Ecto neural progenitor cell (in vitro differentiated cells): Measurements from ENCODE around the gene PRDM8.
"Not testable (repeated sequence)": the region's sequence is repeated elsewhere in the genome, so short reads cannot be mapped to it uniquely, and the experiment has no call there.

Experiments
- DNase-seq: peaks from one replicate; pipeline ENCODE4 v3.0.0-alpha.2; 2018; ENCODE audit warnings: low spot score

The PRDM8 gene

DNA sequence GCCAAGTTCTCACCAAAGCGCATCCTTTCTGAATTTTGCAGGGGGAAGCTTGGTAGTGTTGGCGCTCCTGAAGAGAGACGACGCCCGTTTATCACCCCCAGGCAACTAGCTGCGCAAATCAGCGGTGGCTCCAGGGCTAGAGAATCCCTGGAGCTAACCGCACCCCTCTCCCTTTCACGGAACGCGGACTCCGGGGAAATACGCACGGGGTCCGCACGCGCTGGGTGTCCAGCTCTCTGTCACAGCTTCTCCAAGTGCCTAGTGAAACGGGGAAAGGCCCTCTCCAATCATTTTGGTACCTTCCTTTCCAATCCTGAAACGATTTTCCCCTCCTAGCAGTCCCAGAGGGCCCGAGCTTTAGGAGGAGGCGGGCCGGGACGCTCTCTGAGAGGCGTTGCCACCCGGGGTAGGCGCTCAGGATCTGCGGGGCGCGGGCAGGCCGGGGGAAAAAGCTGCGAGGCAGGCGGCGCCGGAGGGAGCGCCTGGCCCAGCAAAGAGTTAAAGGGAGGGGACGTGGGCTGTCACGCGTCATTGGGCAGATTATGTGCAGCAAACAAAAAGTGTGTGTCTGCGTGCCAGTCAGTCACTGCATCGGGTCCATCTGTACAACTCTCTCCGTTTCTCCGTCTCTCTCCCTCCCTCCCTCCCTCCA lies at the start of gene PRDM8:
TSS of gene PRDM8 (plus strand) at position 582 of the 652 bp plus-strand sequence. CDS start 2,578 bp downstream, outside the sequence.
- peak; percentile 66 for DNase-seq

GRCh38 chr4:80150387-80151180 lies 46.7 kb upstream of the PRDM8 start:
- no peak for DNase-seq

GRCh38 chr4:80151981-80152380 lies 45.3 kb upstream of the PRDM8 start:
- DNase-seq: no peak

- no peak for DNase-seq
Measured at GRCh38 chr4:80153874-80154544, 43.3 kb upstream of the PRDM8 start.

DNA sequence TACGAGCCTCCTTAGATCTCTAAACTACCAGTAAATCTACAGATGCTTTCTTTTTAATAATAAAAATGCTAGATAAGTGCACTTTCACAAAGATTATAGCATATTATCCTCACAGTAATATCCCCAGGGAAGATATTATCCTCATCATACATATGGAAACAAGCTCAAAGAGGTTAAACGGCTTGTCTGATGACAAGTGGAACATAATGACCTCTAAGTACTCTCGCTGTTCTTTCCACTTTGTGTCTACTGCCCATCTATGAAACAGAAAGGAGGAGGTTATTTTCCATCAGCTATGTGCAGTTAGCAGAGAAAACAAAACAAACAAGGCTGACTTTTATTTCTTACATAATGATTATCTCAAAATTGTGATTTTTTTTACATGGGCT lies 42.8 kb upstream of the PRDM8 start:
- DNase-seq: no peak

DNA sequence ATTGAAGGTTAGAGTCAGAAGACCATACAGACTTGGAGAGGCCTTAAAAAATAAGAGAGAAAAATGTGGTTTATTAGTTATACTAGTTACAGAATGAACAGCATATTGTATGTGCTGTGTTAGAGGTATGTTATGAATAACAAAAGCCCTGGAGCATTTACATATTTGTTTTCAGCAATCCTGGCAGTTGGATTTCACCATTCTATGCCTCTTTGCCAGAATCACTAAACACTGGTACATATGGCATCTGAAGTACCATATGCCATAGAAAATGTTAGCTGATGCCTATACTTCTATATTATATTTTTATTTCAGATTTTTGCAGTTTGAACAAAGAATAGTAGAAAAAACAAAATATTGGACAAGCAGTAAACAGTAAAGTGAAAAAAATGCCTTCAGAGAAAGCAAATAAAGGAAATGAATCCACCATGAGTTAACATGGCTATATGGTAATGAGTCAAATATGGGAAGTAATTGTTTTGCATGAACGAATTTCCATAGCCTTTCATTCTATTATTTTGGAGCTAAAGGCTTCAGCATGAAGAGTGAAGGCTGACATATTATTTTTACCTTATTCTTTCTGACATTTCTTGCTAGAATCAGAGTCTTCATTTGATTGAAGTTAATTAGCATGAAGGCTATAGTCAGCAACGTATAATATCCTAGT lies 41.9 kb upstream of the PRDM8 start:
- DNase-seq: no peak

DNA sequence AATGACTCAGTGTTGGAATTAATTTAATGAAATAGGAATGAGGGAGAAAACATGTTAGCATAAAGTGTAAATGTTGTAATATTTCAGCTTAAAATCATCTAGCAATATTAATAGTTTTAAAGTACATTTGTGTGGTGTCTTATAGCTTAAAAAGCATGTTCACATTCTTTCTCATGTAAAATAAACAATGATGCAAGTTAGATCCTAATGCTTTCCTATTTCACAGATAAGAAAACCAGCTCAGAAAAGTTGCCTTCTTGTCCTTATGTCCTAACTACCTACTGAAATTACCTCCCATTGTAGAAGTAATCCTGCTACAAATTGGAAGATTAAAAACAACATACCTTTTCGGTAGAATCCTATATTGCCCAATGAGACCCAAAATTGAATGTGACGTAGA lies 40.9 kb upstream of the PRDM8 start:
- no peak for DNase-seq

- DNase-seq: no peak
Measured at GRCh38 chr4:80161413-80162058, 35.8 kb upstream of the PRDM8 start.

GRCh38 chr4:80162418-80162817 lies 34.9 kb upstream of the PRDM8 start:
- no peak for DNase-seq

- no peak for DNase-seq
Measured at GRCh38 chr4:80165855-80166254, 31.4 kb upstream of the PRDM8 start.

- DNase-seq: no peak
Measured at GRCh38 chr4:80171251-80171650, 26.1 kb upstream of the PRDM8 start.

GRCh38 chr4:80171656-80172055 lies 25.6 kb upstream of the PRDM8 start:
- DNase-seq: no peak

GRCh38 chr4:80172203-80172602 lies 25.1 kb upstream of the PRDM8 start:
- DNase-seq: no peak

GRCh38 chr4:80173401-80173800 lies 23.9 kb upstream of the PRDM8 start:
- no peak for DNase-seq

- DNase-seq: no peak
Measured at GRCh38 chr4:80173841-80174240, 23.5 kb upstream of the PRDM8 start.

- DNase-seq: not testable (repeated sequence)
Measured at GRCh38 chr4:80177793-80178192, 19.5 kb upstream of the PRDM8 start.

DNA sequence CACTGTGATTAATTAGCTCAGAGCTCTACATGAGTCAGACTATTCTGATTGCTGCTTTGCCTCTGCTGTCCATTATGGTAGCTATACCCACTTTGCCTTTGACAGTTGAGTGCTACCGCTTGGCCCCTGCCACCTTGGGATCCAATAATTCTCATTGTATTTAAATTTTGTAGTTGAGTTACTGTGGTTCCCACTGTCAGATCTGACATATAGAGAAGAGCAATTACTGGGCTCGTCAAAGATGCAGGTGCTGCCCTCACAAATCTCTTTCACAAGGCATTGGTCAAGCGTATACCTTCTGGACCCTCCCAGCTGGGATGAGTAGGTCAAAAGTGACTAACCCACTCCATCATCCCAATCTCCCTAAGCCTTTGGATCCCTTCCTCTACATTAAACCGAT lies 18.3 kb upstream of the PRDM8 start:
- DNase-seq: no peak

DNA sequence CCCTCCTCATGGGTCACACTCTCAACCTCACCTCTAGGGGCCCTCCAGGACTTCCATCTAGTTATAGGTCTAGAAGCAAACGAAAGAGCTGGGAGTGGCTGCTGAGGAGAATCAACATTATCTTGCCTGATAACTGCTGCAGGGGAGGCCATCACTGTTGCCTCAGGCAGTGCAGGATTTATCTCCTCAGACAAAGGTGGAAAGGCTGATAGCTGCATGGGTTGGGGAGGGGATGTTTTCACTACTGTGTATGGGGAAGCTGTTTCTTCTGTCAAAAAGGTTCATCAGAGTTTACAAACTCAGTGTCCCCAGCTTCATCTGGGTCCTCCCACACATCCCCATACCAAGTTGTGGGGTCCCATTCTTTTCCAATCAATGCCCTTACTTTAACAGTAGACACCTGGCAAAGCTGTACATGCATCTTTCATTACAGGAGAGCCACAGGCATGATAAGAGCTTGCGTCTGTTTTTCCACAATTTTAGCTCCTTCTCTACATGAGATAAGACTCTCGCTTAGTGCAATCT lies 17.6 kb upstream of the PRDM8 start:
- no peak for DNase-seq

- DNase-seq: no peak
Measured at GRCh38 chr4:80180743-80181142, 16.6 kb upstream of the PRDM8 start.

DNA sequence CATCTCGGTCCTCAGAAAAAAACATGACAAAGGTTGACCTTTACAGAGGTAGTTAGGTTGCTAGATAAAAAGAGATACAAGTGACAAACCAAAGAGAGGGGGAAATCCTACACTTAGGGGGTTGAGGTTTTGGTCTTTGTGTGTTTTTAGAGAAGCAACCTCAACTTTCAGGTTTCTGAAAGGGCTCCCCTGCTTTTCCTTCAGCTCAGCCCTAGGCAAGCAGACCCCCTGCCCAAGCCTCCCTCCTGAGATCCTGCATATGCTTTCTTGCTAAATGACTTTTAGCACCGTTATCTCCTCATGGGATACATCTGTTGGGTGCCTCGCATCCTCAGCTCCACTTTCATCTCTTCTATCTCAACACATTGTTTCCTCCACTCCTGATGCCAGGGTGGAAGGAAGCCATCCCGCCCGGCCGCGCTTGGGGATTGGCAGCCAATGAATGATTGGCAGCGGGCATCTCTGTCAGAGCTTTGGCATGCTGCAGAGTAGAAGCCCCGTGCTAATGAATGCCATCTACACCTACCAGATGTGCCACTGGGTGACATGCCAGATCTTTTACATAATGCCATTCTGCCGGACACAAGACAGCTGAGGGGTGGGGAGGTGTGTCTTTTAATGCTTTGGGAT lies 15.0 kb upstream of the PRDM8 start:
- no peak for DNase-seq
